Activated CD4-positive, alpha-beta T cell treated with anti-CD3 and anti-CD28 coated beads, Interleukin-2, amount 50 U/mL, for 1 hour (primary cell): ENCODE measurements around the gene INPP5A.
"Not testable (repeated sequence)": the region's sequence is repeated elsewhere in the genome, so short reads cannot be mapped to it uniquely, and the experiment has no call there.

ENCODE experiments used
- DNase-seq: peaks from one replicate; pipeline ENCODE4 v3.0.0-alpha.2; 2020

Gene INPP5A

GRCh38 chr10:132752378-132752777 is 214.8 kb downstream of the INPP5A start:
- no peak for DNase-seq

DNA sequence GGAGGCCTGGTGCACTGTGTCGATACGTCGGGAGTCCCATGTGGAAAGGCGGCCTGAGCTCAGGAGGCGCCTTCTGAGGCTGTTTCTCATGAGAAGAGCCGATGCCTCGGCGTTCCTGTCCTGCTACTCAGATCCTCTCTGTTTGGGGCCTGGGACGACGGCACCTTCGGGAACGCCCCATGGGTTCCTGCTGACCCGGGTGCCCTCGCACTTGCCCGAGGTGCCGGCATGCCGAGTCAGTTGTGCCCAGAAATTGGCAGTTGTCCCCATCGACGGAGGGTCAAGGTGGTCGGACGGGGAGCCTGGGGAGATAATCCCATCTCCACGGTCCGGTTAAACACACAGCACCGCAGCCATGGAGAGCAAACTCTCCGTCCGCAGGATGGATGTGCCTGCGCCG is 215.4 kb downstream of the INPP5A start:
- DNase-seq, result no peak

- no peak for DNase-seq
Measured at GRCh38 chr10:132753596-132753995, 216.0 kb downstream of the INPP5A start.

DNA sequence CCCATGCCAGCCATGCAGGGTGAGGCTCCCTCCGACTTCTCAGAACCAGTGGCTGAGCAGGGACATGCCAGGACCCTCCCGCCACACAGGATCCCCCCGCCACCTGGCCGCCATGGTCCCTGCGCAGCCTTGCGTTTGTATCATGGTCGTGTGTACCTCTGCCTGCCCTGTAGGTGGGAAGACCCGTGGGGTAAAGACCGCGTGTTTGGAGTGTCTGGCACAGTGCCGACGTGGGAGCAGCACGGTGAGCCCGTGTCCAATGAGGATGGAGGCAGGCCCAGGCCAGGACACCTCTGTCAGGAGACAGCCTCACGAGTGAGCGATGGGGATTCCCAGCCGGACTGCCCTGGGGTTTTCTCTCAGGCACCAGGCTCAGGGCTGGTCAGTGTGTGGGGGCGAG is 216.5 kb downstream of the INPP5A start:
- DNase-seq, result no peak

- DNase-seq, result no peak
Measured at GRCh38 chr10:132755166-132755711, 217.7 kb downstream of the INPP5A start.

DNA sequence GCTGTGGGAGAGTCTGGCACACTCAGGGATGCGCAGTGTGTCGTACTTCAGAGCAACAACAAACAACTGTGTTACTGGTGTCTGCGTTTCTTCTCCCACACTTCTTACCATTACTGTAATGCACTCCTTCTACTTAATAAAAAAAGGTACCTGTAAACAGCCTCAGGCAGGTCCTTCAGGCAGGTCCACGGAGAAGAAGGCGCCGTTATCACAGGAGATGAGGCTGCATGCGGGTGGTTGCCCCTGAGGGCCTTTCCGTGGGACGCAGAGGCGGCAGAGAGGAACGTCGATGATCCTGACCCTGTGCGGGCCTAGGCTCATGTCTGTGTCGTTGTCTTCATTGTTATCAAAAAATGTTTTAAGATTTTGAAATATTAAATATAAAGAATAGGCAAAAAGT is 219.0 kb downstream of the INPP5A start:
- no peak for DNase-seq

GRCh38 chr10:132757171-132757570 is 219.6 kb downstream of the INPP5A start:
- no peak for DNase-seq

DNA sequence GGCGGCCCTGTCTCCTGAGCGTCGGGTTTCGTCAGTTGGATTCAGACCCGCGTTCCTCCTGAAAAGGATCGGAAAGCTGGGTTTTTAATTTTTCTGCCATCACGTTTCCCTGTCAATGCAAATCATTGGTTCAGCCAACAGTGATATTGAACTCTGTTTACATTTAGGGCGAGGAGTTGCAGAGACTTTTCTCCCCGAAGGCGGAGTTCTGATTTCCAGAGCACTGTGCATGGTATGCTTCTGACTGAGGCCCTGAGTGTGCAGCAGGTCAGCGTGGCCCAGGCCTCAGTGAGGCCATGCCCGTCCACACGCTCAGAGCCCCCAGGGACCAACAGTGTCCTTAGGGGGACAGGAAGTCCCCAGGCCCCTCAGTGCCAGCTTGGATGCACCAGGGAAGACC is 221.3 kb downstream of the INPP5A start:
- no peak for DNase-seq

DNA sequence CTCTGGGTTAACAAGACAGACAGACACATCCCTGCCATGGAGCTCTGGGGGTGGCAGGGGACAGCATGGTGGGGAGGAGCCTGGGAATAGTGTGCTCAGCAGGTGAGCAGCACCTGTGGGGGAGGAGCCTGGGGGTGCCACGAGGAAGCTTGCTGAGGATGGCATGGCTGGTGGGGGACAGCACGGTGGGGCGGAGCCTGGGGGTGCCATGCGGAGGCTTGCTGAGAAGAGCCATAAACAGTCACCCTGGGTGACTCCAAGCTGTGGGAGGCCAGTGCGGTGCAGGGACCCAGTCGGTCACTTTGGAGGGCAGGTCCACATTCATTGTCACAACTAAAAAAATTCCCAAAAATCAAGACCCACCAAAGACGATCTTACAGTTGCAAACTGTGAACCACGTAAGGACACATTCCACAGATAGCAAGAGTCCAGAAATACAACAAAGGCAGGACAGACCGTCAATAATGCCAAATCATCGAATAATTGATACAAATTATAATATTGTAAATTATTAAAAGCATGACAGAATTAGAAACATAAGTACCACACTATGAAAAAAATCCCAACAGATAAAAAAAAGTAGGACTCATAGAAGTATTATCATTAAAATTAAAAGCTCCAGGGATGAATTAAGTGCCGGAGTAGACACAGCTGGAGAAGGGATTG is 223.9 kb downstream of the INPP5A start:
- no peak for DNase-seq

DNA sequence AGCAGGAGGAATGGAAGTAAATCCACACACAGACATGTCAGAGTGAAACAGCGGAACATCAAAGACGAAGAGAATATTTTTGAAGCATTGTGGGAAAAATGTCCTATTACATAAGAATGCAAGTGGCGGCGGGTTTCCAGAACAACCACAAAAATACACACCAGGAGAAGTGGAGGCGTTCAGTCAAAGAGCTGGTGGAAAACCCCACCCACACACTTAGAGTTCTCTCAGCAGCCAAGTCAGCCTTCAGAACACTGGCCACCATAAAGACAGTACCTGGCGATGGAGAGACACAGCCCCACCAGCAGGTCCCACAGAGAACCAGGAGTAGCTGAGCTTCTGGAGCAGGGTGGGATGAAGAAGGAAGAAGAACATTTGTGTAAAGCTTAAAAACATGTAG is 224.7 kb downstream of the INPP5A start:
- DNase-seq, result no peak

DNA sequence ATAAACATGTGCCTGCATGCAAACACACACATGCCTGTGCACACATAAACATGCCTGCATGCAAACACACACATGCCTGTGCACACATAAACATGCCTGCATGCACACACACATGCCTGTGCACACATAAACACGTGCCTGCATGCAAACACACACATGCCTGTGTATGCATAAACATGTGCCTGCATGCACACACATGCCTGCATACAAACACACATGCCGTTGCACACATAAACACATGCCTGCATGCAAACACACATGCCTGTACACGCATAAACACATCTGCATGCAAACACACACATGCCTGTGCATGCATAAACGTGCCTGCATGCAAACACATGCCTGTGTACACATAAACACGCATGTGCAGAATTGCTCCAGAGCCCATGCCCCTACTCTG is 226.0 kb downstream of the INPP5A start:
- DNase-seq, result no peak

GRCh38 chr10:132764108-132764507 is 226.5 kb downstream of the INPP5A start:
- no peak for DNase-seq

DNA sequence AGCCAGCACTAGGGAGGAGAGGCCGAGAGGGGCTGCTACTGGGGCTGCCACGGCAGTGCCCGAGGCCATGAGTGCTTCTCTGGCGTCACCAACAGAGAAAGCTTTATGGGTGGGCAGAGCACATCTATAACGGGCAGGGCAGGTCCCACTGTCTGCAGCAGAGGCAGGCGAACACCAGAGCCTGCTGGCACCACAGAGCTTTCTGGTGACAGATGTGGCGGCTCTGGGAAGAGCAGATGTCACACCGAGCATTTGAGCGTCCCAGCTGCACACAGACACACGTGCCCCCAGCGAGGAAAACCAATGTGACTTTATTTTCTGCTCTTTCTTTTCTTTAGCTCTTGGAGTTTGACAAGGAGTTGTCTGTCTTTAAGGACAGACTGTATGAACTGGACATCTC is 227.8 kb downstream of the INPP5A start:
- DNase-seq, result no peak

- no peak for DNase-seq
Measured at GRCh38 chr10:132766291-132766690, 228.7 kb downstream of the INPP5A start.

GRCh38 chr10:132768346-132769248 is 231.0 kb downstream of the INPP5A start:
- DNase-seq, result no peak

DNA sequence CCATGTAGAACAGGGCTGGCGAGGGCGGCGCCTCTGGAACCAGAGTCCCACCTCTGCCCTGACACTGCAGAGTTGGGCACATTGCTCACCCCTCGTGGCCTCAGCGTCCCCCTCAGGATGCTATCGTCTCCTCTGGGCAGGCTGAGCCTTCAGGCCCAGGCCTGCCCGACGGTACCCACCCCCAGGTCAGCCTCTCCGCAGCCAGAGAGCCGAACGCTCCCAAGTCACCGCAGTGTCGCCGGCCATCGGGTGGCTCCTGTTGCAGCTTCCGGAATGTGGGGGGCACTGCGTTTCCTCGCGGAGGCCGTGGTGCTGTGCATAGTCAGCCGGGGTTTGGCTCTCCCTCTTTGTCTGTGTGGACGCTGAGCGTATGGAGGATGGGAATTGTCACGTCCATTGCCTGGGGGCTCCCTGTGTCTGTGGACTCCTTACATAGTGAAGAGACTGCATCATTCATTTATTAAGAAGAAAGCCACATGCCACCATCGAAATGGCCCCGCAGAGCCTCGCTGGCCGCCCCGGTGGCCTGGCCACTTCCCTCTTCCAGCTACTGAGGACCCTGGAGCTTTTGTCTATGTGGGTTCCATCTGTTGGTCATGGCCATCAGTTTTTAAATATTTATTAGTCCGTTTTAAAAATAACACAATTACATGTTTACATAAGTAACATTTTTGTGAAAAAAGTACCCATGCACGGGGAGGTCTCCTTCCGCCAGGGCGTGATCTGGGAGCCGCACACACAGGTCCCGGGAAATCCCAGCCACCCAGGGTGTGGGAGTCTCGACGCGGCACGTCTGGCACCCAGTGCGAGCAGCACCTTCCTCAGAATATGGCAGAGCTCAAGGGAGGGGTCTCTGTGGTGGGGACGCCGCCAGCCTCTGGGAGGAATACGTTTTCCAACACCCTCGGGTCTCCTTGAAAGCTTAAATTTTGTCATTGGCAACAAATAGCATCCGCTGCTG is 232.8 kb downstream of the INPP5A start:
- DNase-seq, result no peak

GRCh38 chr10:132772816-132773215 is 235.2 kb downstream of the INPP5A start:
- DNase-seq, result not testable (repeated sequence)

GRCh38 chr10:132774181-132774901 is 236.8 kb downstream of the INPP5A start:
- DNase-seq, result no peak

DNA sequence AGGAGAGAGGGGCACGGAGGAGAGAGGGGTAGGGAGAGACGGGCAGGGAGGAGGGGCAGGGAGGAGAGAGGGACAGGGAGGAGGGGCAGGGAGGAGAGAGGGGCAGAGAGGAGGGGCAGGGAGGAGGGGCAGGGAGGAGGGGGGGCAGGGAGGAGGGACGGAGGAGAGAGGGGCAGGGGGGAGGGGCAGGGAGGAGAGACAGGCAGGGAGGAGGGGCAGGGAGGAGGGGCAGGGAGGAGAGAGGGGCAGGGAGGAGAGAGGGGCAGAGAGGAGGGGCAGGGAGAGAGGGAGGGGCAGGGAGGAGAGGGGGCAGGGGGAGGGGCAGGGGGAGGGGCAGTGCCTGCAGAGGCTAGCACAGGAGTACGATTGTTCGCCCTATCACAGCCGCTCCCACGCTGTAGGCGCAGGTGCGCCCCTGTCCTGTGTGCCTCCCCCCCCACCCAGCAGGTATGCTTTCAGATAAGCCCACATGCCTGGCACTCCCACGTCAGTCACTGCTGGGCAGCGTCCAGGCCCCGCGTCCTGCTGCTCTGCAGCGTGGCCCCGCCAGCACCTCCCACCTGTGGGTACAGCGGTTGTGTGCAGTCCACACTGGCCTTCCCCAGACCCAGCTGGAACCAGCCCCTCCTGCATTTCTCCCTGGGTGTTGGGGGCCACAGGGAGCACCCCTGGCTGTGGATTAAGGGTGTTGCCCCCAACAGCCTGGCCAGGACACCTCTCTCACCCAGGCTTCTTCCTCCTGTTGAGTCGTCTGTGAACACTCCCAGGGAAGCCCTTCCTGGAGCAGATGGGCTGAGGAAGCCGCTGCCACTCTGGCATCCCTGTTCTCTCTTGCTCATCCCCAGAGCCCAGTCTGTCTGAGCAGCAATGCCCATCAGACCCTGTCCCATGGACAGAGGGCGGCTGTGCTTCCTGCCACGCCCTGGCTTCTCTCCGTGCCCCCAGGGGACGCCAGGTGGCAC is 237.6 kb downstream of the INPP5A start:
- no peak for DNase-seq

DNA sequence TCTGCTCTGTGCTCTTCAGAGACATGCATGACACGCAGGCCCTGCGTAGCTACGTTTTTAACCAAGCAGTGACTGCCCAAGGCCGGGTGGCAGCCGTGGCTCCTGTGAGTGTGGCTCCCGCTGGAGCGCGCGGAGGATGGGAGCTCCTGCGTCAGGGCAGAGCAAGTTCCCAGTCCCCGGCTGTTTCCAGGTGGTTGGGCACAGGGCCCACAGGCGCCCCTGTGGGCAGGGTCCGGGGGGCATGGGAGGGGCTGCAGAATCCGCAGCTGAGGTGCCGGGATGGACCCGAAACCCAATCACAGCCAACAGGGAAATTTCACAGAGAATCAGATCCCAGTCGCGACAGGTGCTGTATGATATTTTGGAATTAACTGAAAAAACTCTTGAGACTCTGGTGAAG is 238.6 kb downstream of the INPP5A start:
- no peak for DNase-seq

- DNase-seq, result no peak
Measured at GRCh38 chr10:132776821-132777220, 239.2 kb downstream of the INPP5A start.
